Endothelial cell of umbilical vein (primary cell): ENCODE results near the gene IQGAP2.

Source experiments
- MYC ChIP-seq: IDR thresholded peaks from one replicate; pipeline ENCODE4 v1.6.1; 2011; ENCODE audit warnings: mild to moderate bottlenecking, low read depth, low read length
- TF ChIP-seq, protein P1 (sequence below), 2 donors: IDR thresholded peaks; 1 replicate in 1 of 2; 2 replicates in 1 of 2; pipeline ENCODE4 v1.5.1; 2011; ENCODE audit warnings: low read length in 2 of 2, mild to moderate bottlenecking in 2 of 2, moderate library complexity in 2 of 2, control low read depth in 1 of 2, inconsistent platforms in 1 of 2, low read depth in 1 of 2; ENCODE audit not compliant: insufficient read depth in 1 of 2; ENCODE audit errors: extremely low read depth in 1 of 2

DNA sequence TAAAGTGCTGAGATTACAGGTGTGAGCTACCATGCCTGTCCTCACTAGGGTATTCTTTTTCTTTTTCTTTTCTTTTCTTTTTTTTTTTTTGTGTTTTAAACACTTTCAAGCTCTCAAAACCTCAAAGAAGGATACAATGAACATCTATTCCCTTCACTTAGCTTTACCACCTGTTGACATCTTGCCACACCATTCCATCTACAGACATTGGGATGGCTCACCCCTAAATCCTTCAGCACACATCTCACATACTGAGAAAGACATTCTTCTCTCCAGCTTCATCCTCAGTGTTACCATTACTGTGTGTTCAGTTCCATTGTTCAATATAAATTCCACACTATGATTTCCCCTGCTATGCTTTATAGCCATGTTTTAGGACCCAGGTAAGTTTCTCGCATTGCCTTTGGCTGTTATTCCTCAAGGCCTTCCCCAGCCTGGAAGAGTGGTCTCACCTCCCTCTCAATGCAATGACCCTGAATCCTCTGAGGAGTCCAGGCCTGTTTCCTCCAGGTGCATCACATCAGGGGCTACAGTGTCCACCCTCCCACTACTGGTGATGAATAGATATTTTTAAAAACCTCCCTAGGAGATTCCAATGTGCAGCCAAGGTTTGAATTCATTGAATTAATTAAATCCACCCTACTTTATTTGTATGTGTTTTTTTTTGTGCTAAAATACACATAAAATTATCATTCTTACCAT lies 16.7 kb downstream of the IQGAP2 start:
- no peak for TF ChIP-seq MYC
- TF ChIP-seq, protein P1, sequence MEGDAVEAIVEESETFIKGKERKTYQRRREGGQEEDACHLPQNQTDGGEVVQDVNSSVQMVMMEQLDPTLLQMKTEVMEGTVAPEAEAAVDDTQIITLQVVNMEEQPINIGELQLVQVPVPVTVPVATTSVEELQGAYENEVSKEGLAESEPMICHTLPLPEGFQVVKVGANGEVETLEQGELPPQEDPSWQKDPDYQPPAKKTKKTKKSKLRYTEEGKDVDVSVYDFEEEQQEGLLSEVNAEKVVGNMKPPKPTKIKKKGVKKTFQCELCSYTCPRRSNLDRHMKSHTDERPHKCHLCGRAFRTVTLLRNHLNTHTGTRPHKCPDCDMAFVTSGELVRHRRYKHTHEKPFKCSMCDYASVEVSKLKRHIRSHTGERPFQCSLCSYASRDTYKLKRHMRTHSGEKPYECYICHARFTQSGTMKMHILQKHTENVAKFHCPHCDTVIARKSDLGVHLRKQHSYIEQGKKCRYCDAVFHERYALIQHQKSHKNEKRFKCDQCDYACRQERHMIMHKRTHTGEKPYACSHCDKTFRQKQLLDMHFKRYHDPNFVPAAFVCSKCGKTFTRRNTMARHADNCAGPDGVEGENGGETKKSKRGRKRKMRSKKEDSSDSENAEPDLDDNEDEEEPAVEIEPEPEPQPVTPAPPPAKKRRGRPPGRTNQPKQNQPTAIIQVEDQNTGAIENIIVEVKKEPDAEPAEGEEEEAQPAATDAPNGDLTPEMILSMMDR (IDR thresholded peaks at IDR 0.05; ENCODE audit: extremely low read depth in 1 of 2, insufficient read depth in 1 of 2, low read depth in 1 of 2, low read length in 2 of 2) = no peak
